ENCODE results near the gene PLTP. TPM values are rescaled to one million over a fixed set of nuclear protein-coding genes. Genes with fewer than 3 reads are reported as not detected.

The PLTP gene
- total and polyA plus RNA-seq, 2 experiments from 2014 or later: 108 to 160 TPM

GRCh38 chr20:45890985-45891983 is 20.7 kb downstream of the PLTP start, which contains the start of the genes CTSA and NEURL2:
CTSA (plus strand) TSS chr20:45891335; CDS start chr20:45891569, 234 bp downstream.
NEURL2 (minus strand) TSS chr20:45891208; CDS start chr20:45890991, 217 bp downstream.
- peak within 1 kb of the TSS; percentile 88 for H3K27ac Mint-ChIP-seq
- peak within 1 kb of the TSS; percentile 86 for H3K4me3 ChIP-seq
- H3K27me3 Mint-ChIP-seq (ENCODE audit: insufficient read depth, low read depth, poor library complexity): peaks cover 18% of the 10 kb centered on the region
- peaks cover 3% of the 10 kb centered on the region; the same call in 1 of the 3 replicates for H3K9me3 Mint-ChIP-seq
- H2AFZ ChIP-seq: peak within 1 kb of the TSS; percentile 90
- H3K4me1 ChIP-seq (ENCODE audit: insufficient read depth): peaks cover 3% of the 10 kb centered on the region; the same call in 1 of the 2 replicates
- DNase-seq (ENCODE audit: low spot score): peak; percentile 95
- peaks cover 20% of the 10 kb centered on the region for H3K36me3 Mint-ChIP-seq (ENCODE audit: low read depth)
- peaks cover 14% of the 10 kb centered on the region; the same call in 2 of the 3 replicates for H3K4me1 Mint-ChIP-seq
- no peaks in the 10 kb centered on the region for H4K20me1 ChIP-seq (replicated peaks; ENCODE audit: insufficient read depth)
- H3K4me3 Mint-ChIP-seq: peak within 1 kb of the TSS; percentile 88
- H3F3A ChIP-seq (replicated peaks; ENCODE audit: low read depth): 0 out of 2 replicates have a peak, but pooled peaks cover 6% of the 10 kb centered on the region
- H3K36me3 ChIP-seq (ENCODE audit: insufficient read depth): peaks cover 3% of the 10 kb centered on the region; the same call in 1 of the 2 replicates
- H3K27ac ChIP-seq (ENCODE audit: low read depth): no peak within 1 kb of the TSS
- ATAC-seq: peak; percentile 61
- H3K4me2 ChIP-seq: peak within 1 kb of the TSS; percentile 99
- 0 out of 2 replicates have a peak, but pooled peaks cover 5% of the 10 kb centered on the region for H3K79me2 ChIP-seq (replicated peaks; ENCODE audit: insufficient read depth)
- H3K27me3 ChIP-seq (ENCODE audit: insufficient read depth): no peaks in the 10 kb centered on the region
- H3K9me2 ChIP-seq (ENCODE audit: insufficient read depth): no peaks in the 10 kb centered on the region
- no peak for TF ChIP-seq CREB1 (CRISPR knock-in tag; IDR thresholded peaks at IDR 0.05; ENCODE audit: low read depth)
- no peak for TF ChIP-seq REST (IDR thresholded peaks at IDR 0.05; ENCODE audit: unreplicated experiment)
- no peak for TF ChIP-seq STAT1 (IDR thresholded peaks at IDR 0.05; ENCODE audit: unreplicated experiment)
- TF ChIP-seq ETS1 (IDR thresholded peaks at IDR 0.05): peak; percentile 78; the same call in 1 of the 2 replicates
- peak; percentile 82 for TF ChIP-seq POLR2AphosphoS5 (IDR thresholded peaks at IDR 0.05; ENCODE audit: low read depth)
- no peak for TF ChIP-seq JUNB (IDR thresholded peaks at IDR 0.05; ENCODE audit: unreplicated experiment)
- TF ChIP-seq ZNF331 (CRISPR knock-in tag; IDR thresholded peaks at IDR 0.05; ENCODE audit: low read depth): no peak
- TF ChIP-seq ZNF462 (CRISPR knock-in tag; IDR thresholded peaks at IDR 0.05): no peak
- no peak for TF ChIP-seq EZH2 (IDR thresholded peaks at IDR 0.05; ENCODE audit: low read depth, unreplicated experiment)
- TF ChIP-seq NANOG (IDR thresholded peaks at IDR 0.05; ENCODE audit: borderline replicate concordance): no peak
- TF ChIP-seq CTCF (conservative IDR thresholded peaks at IDR 0.05; ENCODE audit: low read depth in 2 of 2): peak in 1 of 2 experiments; percentile 21; a peak in 2 of 4 replicates
- no peak for TF ChIP-seq EZH2phosphoT487 (IDR thresholded peaks at IDR 0.05; ENCODE audit: unreplicated experiment)
